GM19023 (cell line): ENCODE results near the gene STOX1.
"Not testable (repeated sequence)": the region's sequence is repeated elsewhere in the genome, so short reads cannot be mapped to it uniquely, and the experiment has no call there.

Experiments
- ATAC-seq: cut with Tn5 transposase; IDR thresholded peaks from one replicate; pipeline ENCODE4 v1.9.1; 2021; ENCODE audit warnings: mild to moderate bottlenecking, moderate library complexity; ENCODE audit not compliant: unreplicated experiment

Gene STOX1

GRCh38 chr10:68829521-68829920, 2.2 kb downstream of the STOX1 start:
- ATAC-seq, result no peak

GRCh38 chr10:68829952-68830351, 2.6 kb downstream of the STOX1 start:
- ATAC-seq, result no peak

- ATAC-seq, result no peak
Measured at GRCh38 chr10:68831961-68832455, 4.7 kb downstream of the STOX1 start.

GRCh38 chr10:68832601-68833000, 5.3 kb downstream of the STOX1 start:
- ATAC-seq, result no peak

GRCh38 chr10:68837626-68838322, 10.4 kb downstream of the STOX1 start:
- no peak for ATAC-seq

- not testable (repeated sequence) for ATAC-seq
Measured at GRCh38 chr10:68840650-68841049, 13.3 kb downstream of the STOX1 start.

GRCh38 chr10:68848281-68848680, 20.9 kb downstream of the STOX1 start:
- no peak for ATAC-seq

GRCh38 chr10:68848806-68849205, 21.5 kb downstream of the STOX1 start:
- ATAC-seq, result no peak

GRCh38 chr10:68856352-68856751, 29.0 kb downstream of the STOX1 start:
- no peak for ATAC-seq

GRCh38 chr10:68857005-68857404, 29.7 kb downstream of the STOX1 start:
- no peak for ATAC-seq

- no peak for ATAC-seq
Measured at GRCh38 chr10:68861253-68861652, 33.9 kb downstream of the STOX1 start.

GRCh38 chr10:68864611-68865010, 37.3 kb downstream of the STOX1 start:
- ATAC-seq, result no peak

- ATAC-seq, result not testable (repeated sequence)
Measured at GRCh38 chr10:68868173-68868572, 40.8 kb downstream of the STOX1 start.

- no peak for ATAC-seq
Measured at GRCh38 chr10:68869623-68870022, 42.3 kb downstream of the STOX1 start.

GRCh38 chr10:68870061-68870460, 42.7 kb downstream of the STOX1 start:
- ATAC-seq, result no peak

- ATAC-seq, result no peak
Measured at GRCh38 chr10:68870545-68871104, 43.3 kb downstream of the STOX1 start.

GRCh38 chr10:68871105-68871711, 43.9 kb downstream of the STOX1 start:
- ATAC-seq, result no peak

GRCh38 chr10:68871731-68872342, 44.5 kb downstream of the STOX1 start:
- ATAC-seq, result no peak

- ATAC-seq, result no peak
Measured at GRCh38 chr10:68876246-68877138, 49.2 kb downstream of the STOX1 start.

- ATAC-seq, result no peak
Measured at GRCh38 chr10:68877482-68878110, 50.3 kb downstream of the STOX1 start.
